C4-2B (cell line): ENCODE data around the gene TK2.

Experiments
- CTCF ChIP-seq: fragments of 450-650 bp; conservative IDR thresholded peaks from 2 replicates; pipeline ENCODE4 v1.5.1; 2017; ENCODE audit warnings: mild to moderate bottlenecking
- ZFX ChIP-seq: fragments of 450-650 bp; IDR thresholded peaks from 2 replicates; pipeline ENCODE4 v1.6.1; 2017

- TF ChIP-seq CTCF (no peak), ZFX (no peak)
Measured at GRCh38 chr16:66578651-66579531, 29.0 kb upstream of the TK2 start, which contains the start of gene CMTM2.
